ENCODE data around the gene TUFT1.

GRCh38 chr1:151545542-151545941, 5.4 kb downstream of the TUFT1 start:
- TF ChIP-seq CTCF (IDR thresholded peaks at IDR 0.05) (no peak), PRDM15 (CRISPR knock-in tag; IDR thresholded peaks at IDR 0.05) (no peak), ZNF281 (CRISPR knock-in tag; IDR thresholded peaks at IDR 0.05) (no peak), ATF1 (CRISPR knock-in tag; IDR thresholded peaks at IDR 0.05) (no peak), ELF4 (CRISPR knock-in tag; IDR thresholded peaks at IDR 0.05; ENCODE audit: low read depth) (no peak), NR2C2 (CRISPR knock-in tag; IDR thresholded peaks at IDR 0.05) (no peak), SP1 (CRISPR knock-in tag; conservative IDR thresholded peaks at IDR 0.05) (no peak), FOXP4 (CRISPR knock-in tag; IDR thresholded peaks at IDR 0.05) (no peak), USF2 (CRISPR knock-in tag; IDR thresholded peaks at IDR 0.05) (no peak), TEAD4 (CRISPR knock-in tag; IDR thresholded peaks at IDR 0.05) (no peak), HMGXB4 (CRISPR knock-in tag; IDR thresholded peaks at IDR 0.05) (no peak), KAT7 (CRISPR knock-in tag; IDR thresholded peaks at IDR 0.05; ENCODE audit: borderline replicate concordance) (no peak), STAT6 (CRISPR knock-in tag; conservative IDR thresholded peaks at IDR 0.05; ENCODE audit: low read depth) (no peak), TCF7 (CRISPR knock-in tag; IDR thresholded peaks at IDR 0.05; ENCODE audit: low read depth) (no peak)

Measured in WTC11 (cell line).